ENCODE results near the gene FAM78B. TPM values are rescaled to one million over a fixed set of nuclear protein-coding genes. Genes with fewer than 3 reads are reported as not detected.
A peak's percentile ranks its signal among the peaks of the same experiment; 100 is the strongest.

Gene FAM78B
- total and polyA plus RNA-seq, 2 experiments from 2014 or later, result 0.16 to 0.43 TPM

DNA sequence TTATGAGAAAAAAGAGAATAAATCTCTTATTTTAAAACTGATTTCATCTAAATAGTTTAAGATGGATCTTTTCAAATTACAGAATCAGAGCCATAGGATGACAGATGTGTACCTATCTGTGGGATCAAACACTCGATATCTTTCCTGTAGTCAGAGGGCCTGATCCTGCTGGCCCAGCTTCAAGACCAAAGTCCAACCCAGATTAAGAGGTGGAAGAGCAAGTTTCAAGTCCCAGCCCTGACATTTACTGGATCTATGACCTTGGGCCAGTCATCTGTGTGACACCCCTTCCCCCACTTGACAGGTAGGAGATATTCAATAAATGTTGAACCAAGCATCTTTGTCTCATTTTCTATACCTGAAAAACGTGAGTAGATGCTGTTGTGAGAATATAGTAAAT lies 140.7 kb downstream of the FAM78B start:
- Histone ChIP-seq H3F3A (ENCODE audit: insufficient read depth) (no peaks in the 10 kb centered on the region), H3K79me2 (ENCODE audit: insufficient read depth) (no peaks in the 10 kb centered on the region), H3K36me3 (ENCODE audit: low read depth) (no peaks in the 10 kb centered on the region), H3K9me2 (ENCODE audit: insufficient read depth) (no peaks in the 10 kb centered on the region), H3K9me3 (ENCODE audit: low read depth) (no peaks in the 10 kb centered on the region), H3K4me2 (ENCODE audit: unreplicated experiment) (no peak overlapping the region), H4K20me1 (ENCODE audit: insufficient read depth) (no peaks in the 10 kb centered on the region), H3K4me3 (no peak overlapping the region), H3K27ac (no peak overlapping the region), H3K4me1 (ENCODE audit: insufficient read depth) (no peaks in the 10 kb centered on the region), H3K9ac (no peak overlapping the region), H2AFZ (no peak overlapping the region), H3K27me3 (replicated peaks; ENCODE audit: insufficient read depth) (no peaks in the 10 kb centered on the region)
- 10% methylated on average over 2 of the region's 2 CpGs for WGBS, 2 experiments (ENCODE audit: low coverage in 1 of 2, low lambda C conversion rate in 2 of 2, missing lambda C conversion rate in 2 of 2)
- no peak for DNase-seq
- in situ Hi-C loops (cut with MboI), result no loop called here
- TF ChIP-seq EZH2 (IDR thresholded peaks at IDR 0.05; ENCODE audit: insufficient read depth, poor library complexity, severe bottlenecking) (no peak), EZH2phosphoT487 (IDR thresholded peaks at IDR 0.05; ENCODE audit: insufficient read depth, low read depth) (no peak)

DNA sequence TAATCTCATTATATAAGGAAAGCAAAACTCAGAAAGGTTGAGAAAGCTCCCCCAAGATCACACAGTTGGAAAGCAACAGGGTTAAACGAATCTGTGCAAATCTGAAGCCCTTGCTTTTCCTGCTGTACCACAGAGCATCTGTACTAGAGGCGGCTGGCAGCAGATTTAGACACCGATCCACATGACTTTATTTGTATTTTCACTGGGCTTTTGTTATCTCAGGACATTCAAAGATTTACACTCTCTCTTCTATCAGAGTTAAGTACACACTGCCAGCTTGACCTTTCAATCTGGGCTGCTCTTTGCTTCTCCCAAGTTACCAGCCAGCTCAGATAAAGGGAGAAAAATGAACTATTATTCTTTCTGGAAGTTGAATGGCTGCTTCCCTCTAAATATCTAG lies 146.6 kb downstream of the FAM78B start:
- no peak overlapping the region for H3K4me2 ChIP-seq (ENCODE audit: unreplicated experiment)
- no peaks in the 10 kb centered on the region for H3F3A ChIP-seq (ENCODE audit: insufficient read depth)
- in situ Hi-C loops (cut with MboI), result no loop called here
- no peaks in the 10 kb centered on the region for H3K4me1 ChIP-seq (ENCODE audit: insufficient read depth)
- no peak overlapping the region for H3K27ac ChIP-seq
- no peaks in the 10 kb centered on the region for H3K9me2 ChIP-seq (ENCODE audit: insufficient read depth)
- TF ChIP-seq EZH2phosphoT487 (IDR thresholded peaks at IDR 0.05; ENCODE audit: insufficient read depth, low read depth) (no peak), EZH2 (IDR thresholded peaks at IDR 0.05; ENCODE audit: insufficient read depth, poor library complexity, severe bottlenecking) (no peak)
- H2AFZ ChIP-seq, result no peak overlapping the region
- H3K36me3 ChIP-seq (ENCODE audit: low read depth), result no peaks in the 10 kb centered on the region
- H3K9ac ChIP-seq, result no peak overlapping the region
- no peaks in the 10 kb centered on the region for H4K20me1 ChIP-seq (ENCODE audit: insufficient read depth)
- no peaks in the 10 kb centered on the region for H3K9me3 ChIP-seq (ENCODE audit: low read depth)
- WGBS, 2 experiments (ENCODE audit: low coverage in 1 of 2, low lambda C conversion rate in 2 of 2, missing lambda C conversion rate in 2 of 2), result 20 to 21% methylated on average over 3 of the region's 3 CpGs
- DNase-seq, result no peak
- H3K4me3 ChIP-seq, result no peak overlapping the region
- no peaks in the 10 kb centered on the region for H3K27me3 ChIP-seq (replicated peaks; ENCODE audit: insufficient read depth)
- no peaks in the 10 kb centered on the region for H3K79me2 ChIP-seq (ENCODE audit: insufficient read depth)

MicroRNAs within 50 kb of the gene (microRNA counts, 767-probe panel; counts per million panel counts)
- microRNA hsa-miR-921, result 447 counts per million, percentile 86 among the panel's probes with 10 or more counts

Small RNA genes within 50 kb of the gene (microRNA-seq; reads per million reads assigned to microRNA genes)
- not detected for gene MIR921 (ENCODE audit: borderline number of aligned reads)

Small RNA genes within 50 kb of the gene (small RNA-seq; reads per million reads assigned to genes)
- not detected for gene MIR921 (ENCODE audit: low read depth, low replicate concordance)
- not detected for gene RNA5SP64 (ENCODE audit: low read depth, low replicate concordance)
